PFSK-1 (cell line): Measurements from ENCODE around the gene GPR180.

Experiments used
- FOXP2 ChIP-seq: optimal IDR thresholded peaks from 2 replicates; pipeline ENCODE3; 2011; ENCODE audit warnings: borderline replicate concordance, control low read depth, inconsistent platforms; ENCODE audit not compliant: insufficient read depth; ENCODE audit errors: extremely low read length, extremely low read depth
- POLR2AphosphoS5 ChIP-seq: IDR thresholded peaks from 2 replicates; pipeline ENCODE4 v1.6.1; 2012; ENCODE audit warnings: low read depth, mild to moderate bottlenecking, control low read depth, low read length, moderate library complexity
- SIN3A ChIP-seq: IDR thresholded peaks from 2 replicates; pipeline ENCODE4 v1.6.1; 2012; ENCODE audit warnings: mild to moderate bottlenecking, low read length, moderate library complexity, borderline replicate concordance; ENCODE audit not compliant: insufficient read depth
- TAF1 ChIP-seq: IDR thresholded peaks from 2 replicates; pipeline ENCODE4 v1.6.1; 2012; ENCODE audit warnings: low read length, control low read depth, borderline replicate concordance; ENCODE audit not compliant: insufficient read depth
- TF ChIP-seq, protein P1 (sequence below), 2 experiments: IDR thresholded peaks; 2 replicates each; pipeline versions ENCODE4 v1.6.1 to v1.8.0; 2011 to 2012; ENCODE audit warnings: low read depth in 2 of 2, low read length in 2 of 2, control low read depth in 1 of 2, inconsistent platforms in 1 of 2, mild to moderate bottlenecking in 1 of 2, moderate library complexity in 1 of 2; ENCODE audit not compliant: insufficient read depth in 1 of 2

The GPR180 gene

DNA sequence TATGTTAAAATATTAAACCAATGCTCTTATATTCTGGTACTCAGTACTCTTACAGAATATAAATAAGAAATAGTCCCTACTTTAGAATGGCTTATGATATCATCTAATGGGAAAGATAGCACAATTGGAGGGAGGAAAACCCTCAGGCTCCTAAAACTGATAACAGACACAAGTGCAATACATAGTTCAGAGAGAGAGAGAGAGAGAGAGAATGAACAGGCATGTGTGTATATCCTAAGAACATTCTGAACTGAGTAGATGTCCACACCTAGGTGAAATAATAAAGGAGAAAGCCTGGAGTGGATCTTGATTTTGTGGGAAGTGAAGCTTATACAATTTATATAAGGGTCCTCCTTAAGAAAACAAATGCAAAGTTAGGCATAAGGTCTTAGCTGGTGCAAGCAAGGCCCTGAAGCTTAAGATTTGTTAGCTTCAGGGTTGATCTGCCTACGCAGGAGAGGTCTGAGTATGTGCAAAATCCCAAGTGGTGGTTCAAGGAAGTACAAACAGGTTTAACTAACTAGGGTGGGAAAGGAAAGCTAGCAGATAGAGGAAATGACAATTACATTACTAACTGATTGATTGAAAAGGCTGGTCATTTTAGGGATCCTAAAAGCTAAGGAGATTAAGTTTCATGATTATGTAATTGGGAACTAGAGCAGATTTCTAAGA is 57.4 kb downstream of the GPR180 start:
- no peak for TF ChIP-seq SIN3A
- no peak for TF ChIP-seq POLR2AphosphoS5
- TF ChIP-seq FOXP2, result no peak
- TF ChIP-seq TAF1, result no peak
- TF ChIP-seq, protein P1, sequence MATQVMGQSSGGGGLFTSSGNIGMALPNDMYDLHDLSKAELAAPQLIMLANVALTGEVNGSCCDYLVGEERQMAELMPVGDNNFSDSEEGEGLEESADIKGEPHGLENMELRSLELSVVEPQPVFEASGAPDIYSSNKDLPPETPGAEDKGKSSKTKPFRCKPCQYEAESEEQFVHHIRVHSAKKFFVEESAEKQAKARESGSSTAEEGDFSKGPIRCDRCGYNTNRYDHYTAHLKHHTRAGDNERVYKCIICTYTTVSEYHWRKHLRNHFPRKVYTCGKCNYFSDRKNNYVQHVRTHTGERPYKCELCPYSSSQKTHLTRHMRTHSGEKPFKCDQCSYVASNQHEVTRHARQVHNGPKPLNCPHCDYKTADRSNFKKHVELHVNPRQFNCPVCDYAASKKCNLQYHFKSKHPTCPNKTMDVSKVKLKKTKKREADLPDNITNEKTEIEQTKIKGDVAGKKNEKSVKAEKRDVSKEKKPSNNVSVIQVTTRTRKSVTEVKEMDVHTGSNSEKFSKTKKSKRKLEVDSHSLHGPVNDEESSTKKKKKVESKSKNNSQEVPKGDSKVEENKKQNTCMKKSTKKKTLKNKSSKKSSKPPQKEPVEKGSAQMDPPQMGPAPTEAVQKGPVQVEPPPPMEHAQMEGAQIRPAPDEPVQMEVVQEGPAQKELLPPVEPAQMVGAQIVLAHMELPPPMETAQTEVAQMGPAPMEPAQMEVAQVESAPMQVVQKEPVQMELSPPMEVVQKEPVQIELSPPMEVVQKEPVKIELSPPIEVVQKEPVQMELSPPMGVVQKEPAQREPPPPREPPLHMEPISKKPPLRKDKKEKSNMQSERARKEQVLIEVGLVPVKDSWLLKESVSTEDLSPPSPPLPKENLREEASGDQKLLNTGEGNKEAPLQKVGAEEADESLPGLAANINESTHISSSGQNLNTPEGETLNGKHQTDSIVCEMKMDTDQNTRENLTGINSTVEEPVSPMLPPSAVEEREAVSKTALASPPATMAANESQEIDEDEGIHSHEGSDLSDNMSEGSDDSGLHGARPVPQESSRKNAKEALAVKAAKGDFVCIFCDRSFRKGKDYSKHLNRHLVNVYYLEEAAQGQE (IDR thresholded peaks at IDR 0.05; ENCODE audit: insufficient read depth in 1 of 2, low read depth in 2 of 2, low read length in 2 of 2), result no peak

DNA sequence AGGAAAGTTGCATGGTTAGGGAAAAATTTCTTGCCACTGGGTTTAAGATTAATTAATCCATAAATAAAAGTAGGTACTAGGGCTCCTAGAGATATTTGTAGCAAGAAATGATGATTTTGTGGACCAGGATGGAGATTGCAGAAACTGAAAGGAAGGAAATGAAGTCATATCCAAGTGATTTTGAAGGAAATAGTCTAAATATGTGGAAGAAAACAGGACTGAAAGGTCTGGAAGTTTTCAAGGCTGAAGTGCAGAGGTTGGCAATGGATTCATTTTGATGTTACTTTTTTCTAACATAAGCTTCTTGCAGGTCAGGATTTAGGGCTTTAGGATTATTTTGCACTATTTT is 57.9 kb downstream of the GPR180 start:
- TF ChIP-seq TAF1 (no peak), FOXP2 (no peak), POLR2AphosphoS5 (no peak)

DNA sequence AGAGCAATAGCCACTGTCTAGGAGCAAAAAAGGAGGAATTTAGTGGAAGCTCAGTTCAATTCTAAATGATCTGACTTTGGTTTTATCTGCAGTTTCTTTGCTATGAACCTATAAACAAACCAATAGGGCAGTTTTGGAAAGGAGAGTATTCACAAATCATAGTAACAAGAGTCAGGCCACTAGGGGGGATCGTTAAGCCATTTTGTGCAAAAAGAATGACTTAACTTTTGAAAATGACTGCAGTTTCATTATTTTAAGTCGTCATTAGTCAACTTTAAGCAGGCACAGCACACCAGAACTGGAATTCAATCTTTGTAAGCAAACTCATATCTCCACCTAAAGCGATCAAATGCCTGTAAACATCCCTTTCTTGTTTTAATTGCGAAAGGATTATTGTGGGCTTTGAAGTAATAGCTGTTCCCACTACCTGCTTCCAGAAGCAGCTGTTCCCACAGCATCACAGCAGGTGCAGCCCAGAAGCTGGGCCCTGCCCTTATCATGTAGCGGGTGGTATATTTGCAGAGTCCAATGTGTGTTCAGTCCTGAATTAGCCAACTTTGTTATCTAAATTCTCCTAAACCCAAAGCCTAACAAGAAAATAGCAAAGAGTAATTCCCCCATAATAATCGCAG is 59.2 kb downstream of the GPR180 start:
- no peak for TF ChIP-seq SIN3A
- no peak for TF ChIP-seq TAF1
- TF ChIP-seq, protein P1 (IDR thresholded peaks at IDR 0.05; ENCODE audit: insufficient read depth in 1 of 2, low read depth in 2 of 2, low read length in 2 of 2), result no peak
- TF ChIP-seq POLR2AphosphoS5, result no peak
- TF ChIP-seq FOXP2, result no peak

DNA sequence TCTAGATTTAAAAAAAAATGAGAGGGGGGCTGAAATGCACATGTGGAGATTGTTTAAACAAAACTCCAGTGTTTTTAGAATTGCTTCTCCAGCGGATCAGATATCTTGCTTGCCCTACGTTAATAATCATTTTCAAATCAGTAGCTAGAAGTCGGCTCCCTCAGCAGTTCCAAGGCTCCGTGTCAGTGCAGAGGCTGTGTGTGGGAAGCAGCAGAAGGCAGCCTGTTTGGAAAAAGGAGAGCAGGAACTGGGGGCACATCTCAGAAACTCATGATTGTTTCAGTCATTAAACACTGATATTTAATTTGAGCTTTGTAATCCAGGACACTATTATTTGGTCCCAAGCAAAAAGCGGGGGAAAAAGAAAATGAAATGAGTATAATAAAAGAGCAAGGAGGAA is 59.7 kb downstream of the GPR180 start:
- TF ChIP-seq POLR2AphosphoS5, result no peak
- no peak for TF ChIP-seq FOXP2
- TF ChIP-seq, protein P1 (IDR thresholded peaks at IDR 0.05; ENCODE audit: insufficient read depth in 1 of 2, low read depth in 2 of 2, low read length in 2 of 2), result no peak
- TF ChIP-seq TAF1, result no peak
- no peak for TF ChIP-seq SIN3A

DNA sequence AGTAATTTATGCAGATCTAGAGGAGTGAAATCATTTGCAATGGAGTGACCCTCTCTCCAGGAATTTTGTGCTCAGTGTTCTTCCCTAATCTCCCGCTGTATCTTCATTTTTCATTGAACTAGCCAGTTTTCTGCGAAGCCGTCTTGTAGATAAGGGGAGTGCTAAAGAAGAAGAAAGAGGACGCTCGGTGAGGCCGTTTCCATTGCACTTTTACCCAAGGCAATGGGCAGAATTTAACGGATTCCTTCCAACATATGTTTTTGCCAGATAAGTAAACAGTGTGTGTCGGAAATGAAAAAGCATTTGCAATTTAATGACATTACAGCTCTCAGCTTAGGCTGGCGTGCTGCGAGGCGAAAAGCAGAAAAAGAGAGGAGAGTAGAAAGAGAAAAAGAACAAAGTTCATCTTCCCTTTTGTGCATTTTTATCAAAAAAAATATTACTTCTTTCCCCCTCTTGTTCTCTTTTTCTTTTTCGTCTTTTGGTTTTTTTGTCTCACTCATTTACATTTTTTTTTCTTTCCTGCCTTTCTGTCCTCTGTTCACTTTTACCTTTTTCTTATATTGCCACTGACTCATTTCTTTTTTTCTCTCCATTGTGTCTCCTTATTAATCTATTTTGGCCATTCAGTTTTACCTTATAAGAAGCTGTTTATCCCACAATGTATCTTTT is 60.8 kb downstream of the GPR180 start:
- TF ChIP-seq POLR2AphosphoS5 (no peak), SIN3A (no peak), FOXP2 (no peak), TAF1 (no peak)
- TF ChIP-seq, protein P1 (IDR thresholded peaks at IDR 0.05; ENCODE audit: insufficient read depth in 1 of 2, low read depth in 2 of 2, low read length in 2 of 2), result no peak
